Activated naive CD8-positive, alpha-beta T cell (primary cell): Measurements from ENCODE around the gene CYP2D6.
A peak's percentile ranks its signal among the peaks of the same experiment; 100 is the strongest.
"Not testable (repeated sequence)": the region's sequence is repeated elsewhere in the genome, so short reads cannot be mapped to it uniquely, and the experiment has no call there.

Experiments
- H3K27ac Mint-ChIP-seq: one replicate; pipeline ENCODE4 v1.8.0; 2021; ENCODE audit warnings: mixed read lengths
- H3K27me3 Mint-ChIP-seq: one replicate; pipeline ENCODE4 v1.8.0; 2021; ENCODE audit warnings: mixed read lengths
- H3K36me3 Mint-ChIP-seq: one replicate; pipeline ENCODE4 v1.8.0; 2021; ENCODE audit warnings: mixed read lengths
- H3K4me1 Mint-ChIP-seq: one replicate; pipeline ENCODE4 v1.8.0; 2021; ENCODE audit warnings: low read depth, mixed read lengths
- H3K4me3 Mint-ChIP-seq: one replicate; pipeline ENCODE4 v1.8.0; 2021; ENCODE audit warnings: mild to moderate bottlenecking, mixed read lengths
- H3K9me3 Mint-ChIP-seq: one replicate; pipeline ENCODE4 v1.8.0; 2021; ENCODE audit warnings: low read depth, mixed read lengths

The CYP2D6 gene

GRCh38 chr22:42128776-42129694 is 1.6 kb downstream of the CYP2D6 start:
- H3K4me3 Mint-ChIP-seq, H3K9me3 Mint-ChIP-seq, H3K27ac Mint-ChIP-seq, H3K36me3 Mint-ChIP-seq, H3K4me1 Mint-ChIP-seq, H3K27me3 Mint-ChIP-seq: not testable (repeated sequence)

DNA sequence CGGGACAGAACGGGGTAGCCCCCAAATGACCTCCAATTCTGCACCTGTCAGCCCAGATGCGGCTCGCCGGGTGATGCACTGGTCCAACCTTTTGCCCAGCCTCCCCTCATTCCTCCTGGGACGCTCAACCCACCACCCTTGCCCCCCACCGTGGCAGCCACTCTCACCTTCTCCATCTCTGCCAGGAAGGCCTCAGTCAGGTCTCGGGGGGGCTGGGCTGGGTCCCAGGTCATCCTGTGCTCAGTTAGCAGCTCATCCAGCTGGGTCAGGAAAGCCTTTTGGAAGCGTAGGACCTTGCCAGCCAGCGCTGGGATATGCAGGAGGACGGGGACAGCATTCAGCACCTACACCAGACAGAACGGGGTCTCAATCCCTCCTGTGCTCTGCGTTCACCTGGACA is 2.6 kb downstream of the CYP2D6 start:
- not testable (repeated sequence) for H3K27ac Mint-ChIP-seq, H3K27me3 Mint-ChIP-seq, H3K4me3 Mint-ChIP-seq, H3K9me3 Mint-ChIP-seq, H3K36me3 Mint-ChIP-seq, H3K4me1 Mint-ChIP-seq

- Mint-ChIP-seq H3K4me1 (no peaks in the 10 kb centered on the region), H3K9me3 (no peaks in the 10 kb centered on the region), H3K27me3 (no peaks in the 10 kb centered on the region), H3K36me3 (no peaks in the 10 kb centered on the region), H3K4me3 (no peak overlapping the region), H3K27ac (no peak overlapping the region)
Observed at GRCh38 chr22:42127606-42128005, 3.0 kb downstream of the CYP2D6 start.

DNA sequence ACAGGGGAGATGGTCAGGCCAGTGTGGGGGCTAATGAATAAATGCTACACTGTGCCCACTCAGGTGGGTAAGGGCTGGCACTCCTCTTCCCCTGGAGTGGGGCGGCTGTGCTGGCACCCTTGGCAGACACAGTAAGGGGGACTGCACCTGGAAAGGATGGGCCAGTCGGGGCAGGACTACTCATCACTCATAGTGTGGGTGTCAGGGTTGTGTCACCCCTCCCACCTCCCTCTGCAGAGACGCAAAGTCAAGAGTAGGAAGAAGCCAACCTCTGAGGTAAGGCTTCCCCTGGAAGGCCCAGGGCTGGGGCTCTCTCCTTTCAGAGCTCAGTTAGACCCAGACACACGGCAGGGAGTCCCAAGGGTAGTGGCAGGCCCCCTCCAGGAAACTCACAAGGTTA is 7.1 kb downstream of the CYP2D6 start:
- H3K27ac Mint-ChIP-seq, H3K4me3 Mint-ChIP-seq, H3K9me3 Mint-ChIP-seq, H3K27me3 Mint-ChIP-seq, H3K36me3 Mint-ChIP-seq: not testable (repeated sequence)
- peaks cover 35% of the 10 kb centered on the region for H3K4me1 Mint-ChIP-seq

DNA sequence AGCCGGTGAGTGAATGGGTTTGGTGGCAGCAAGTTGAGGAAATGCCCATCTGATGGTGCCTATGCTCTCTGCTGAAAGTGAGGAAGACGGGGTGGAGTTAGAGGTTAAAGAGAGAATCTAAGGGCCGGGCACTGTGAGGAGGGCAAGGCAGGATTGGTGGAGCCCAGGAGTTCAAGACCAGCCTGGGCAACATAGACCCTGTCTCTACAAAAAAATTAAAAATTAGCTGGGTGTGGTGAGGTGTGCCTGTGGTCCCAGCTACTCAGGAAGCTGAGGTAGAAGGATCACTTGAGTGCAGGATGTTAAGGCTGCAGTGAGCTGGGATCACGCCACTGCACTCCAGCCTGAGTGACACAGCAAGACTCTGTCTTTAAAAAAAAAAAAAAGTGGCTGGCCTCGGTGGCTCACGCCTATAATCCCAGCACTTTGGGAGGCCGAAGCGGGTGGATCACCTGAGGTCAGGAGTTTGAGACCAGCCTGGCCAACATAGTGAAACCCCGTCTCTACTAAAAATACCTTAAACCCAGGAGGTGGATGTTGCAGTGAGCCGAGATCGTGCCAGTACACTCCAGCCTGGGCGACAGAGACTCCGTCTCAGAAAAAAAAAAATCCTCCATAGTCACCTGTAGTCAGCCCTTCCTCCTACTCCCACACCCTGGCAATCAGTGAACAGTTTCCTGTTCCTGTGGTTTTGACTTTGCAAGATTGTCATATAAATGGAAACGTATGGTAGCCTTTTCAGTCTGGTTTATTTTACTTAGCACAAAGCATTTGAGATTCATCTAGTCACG is 10.2 kb downstream of the CYP2D6 start:
- not testable (repeated sequence) for H3K27me3 Mint-ChIP-seq, H3K9me3 Mint-ChIP-seq, H3K36me3 Mint-ChIP-seq
- peak overlapping the region; percentile 80 for H3K4me3 Mint-ChIP-seq
- peaks cover 35% of the 10 kb centered on the region for H3K4me1 Mint-ChIP-seq
- H3K27ac Mint-ChIP-seq = peak overlapping the region; percentile 88

GRCh38 chr22:42116848-42117424 is 13.7 kb downstream of the CYP2D6 start:
- Mint-ChIP-seq H3K4me1 (peaks cover 30% of the 10 kb centered on the region), H3K9me3 (peaks cover 3% of the 10 kb centered on the region), H3K27me3 (no peaks in the 10 kb centered on the region), H3K36me3 (peaks cover 14% of the 10 kb centered on the region), H3K27ac (no peak overlapping the region), H3K4me3 (no peak overlapping the region)

DNA sequence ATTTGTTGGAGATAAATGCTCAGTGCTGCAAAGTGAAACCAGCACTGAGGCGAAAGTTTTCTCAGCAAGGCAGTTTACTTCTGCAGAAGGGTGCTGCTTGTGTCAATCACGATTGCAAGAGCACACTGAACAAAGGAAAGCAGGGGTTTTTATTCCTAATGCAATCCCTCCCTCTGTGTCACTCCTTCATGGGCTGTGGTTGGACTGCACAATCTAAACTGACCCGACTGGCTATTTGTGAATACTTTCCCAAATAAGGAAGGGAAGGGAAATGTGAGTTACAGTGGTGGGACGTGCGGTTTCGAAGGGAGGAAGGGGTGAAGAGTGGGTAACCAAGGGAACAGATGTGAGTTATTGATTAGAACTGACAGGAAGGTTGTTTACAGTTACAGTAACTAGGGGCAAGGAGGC is 15.2 kb downstream of the CYP2D6 start:
- peaks cover 16% of the 10 kb centered on the region for H3K4me1 Mint-ChIP-seq
- H3K9me3 Mint-ChIP-seq, H3K27ac Mint-ChIP-seq, H3K4me3 Mint-ChIP-seq, H3K27me3 Mint-ChIP-seq: not testable (repeated sequence)
- H3K36me3 Mint-ChIP-seq = peaks cover 14% of the 10 kb centered on the region

- H3K36me3 Mint-ChIP-seq = peaks cover 14% of the 10 kb centered on the region
- H3K4me3 Mint-ChIP-seq = no peak overlapping the region
- H3K27ac Mint-ChIP-seq = no peak overlapping the region
- H3K27me3 Mint-ChIP-seq = no peaks in the 10 kb centered on the region
- peaks cover 9% of the 10 kb centered on the region for H3K4me1 Mint-ChIP-seq
- H3K9me3 Mint-ChIP-seq = peaks cover 3% of the 10 kb centered on the region
Observed at GRCh38 chr22:42114721-42115120, 15.9 kb downstream of the CYP2D6 start.

DNA sequence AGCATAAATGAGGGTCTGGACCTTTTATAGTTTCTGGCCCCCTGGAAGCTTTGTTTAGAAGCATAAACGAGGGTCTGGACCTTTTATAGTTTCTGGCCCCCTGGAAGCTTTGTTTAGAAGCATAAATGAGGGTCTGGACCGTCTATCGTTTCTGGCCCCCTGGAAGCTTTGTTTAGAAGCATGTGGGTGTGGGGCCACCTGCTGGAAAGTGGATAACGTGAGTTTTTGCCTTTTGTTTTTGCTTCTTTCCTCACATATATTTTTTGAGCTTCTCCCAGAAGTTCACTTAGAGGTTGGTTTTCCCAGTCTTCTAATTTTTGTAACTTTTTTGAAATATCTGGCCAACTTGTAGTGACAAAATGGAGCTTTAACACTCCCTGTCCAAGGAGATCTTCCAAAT is 17.8 kb downstream of the CYP2D6 start:
- H3K4me3 Mint-ChIP-seq = not testable (repeated sequence)
- H3K36me3 Mint-ChIP-seq = peaks cover 17% of the 10 kb centered on the region

GRCh38 chr22:42111798-42112197 is 18.8 kb downstream of the CYP2D6 start:
- Mint-ChIP-seq H3K36me3 (peaks cover 20% of the 10 kb centered on the region), H3K4me1 (no peaks in the 10 kb centered on the region), H3K27me3 (no peaks in the 10 kb centered on the region), H3K27ac (no peak overlapping the region), H3K9me3 (peaks cover 3% of the 10 kb centered on the region), H3K4me3 (no peak overlapping the region)

More for the DNA sequence above, 17.8 kb downstream of the CYP2D6 start:
- H3K27ac Mint-ChIP-seq, H3K27me3 Mint-ChIP-seq, H3K9me3 Mint-ChIP-seq, H3K4me1 Mint-ChIP-seq: not testable (repeated sequence)

- H3K4me3 Mint-ChIP-seq = no peak overlapping the region
- no peak overlapping the region for H3K27ac Mint-ChIP-seq
- no peaks in the 10 kb centered on the region for H3K4me1 Mint-ChIP-seq
- H3K9me3 Mint-ChIP-seq = no peaks in the 10 kb centered on the region
- H3K27me3 Mint-ChIP-seq = no peaks in the 10 kb centered on the region
- H3K36me3 Mint-ChIP-seq = peaks cover 14% of the 10 kb centered on the region
Observed at GRCh38 chr22:42108848-42109247, 21.8 kb downstream of the CYP2D6 start.

GRCh38 chr22:42104332-42104860 is 26.2 kb downstream of the CYP2D6 start:
- H3K36me3 Mint-ChIP-seq = peaks cover 23% of the 10 kb centered on the region
- not testable (repeated sequence) for H3K4me3 Mint-ChIP-seq, H3K27me3 Mint-ChIP-seq, H3K27ac Mint-ChIP-seq, H3K9me3 Mint-ChIP-seq, H3K4me1 Mint-ChIP-seq

GRCh38 chr22:42101199-42101598 is 29.4 kb downstream of the CYP2D6 start:
- H3K27ac Mint-ChIP-seq = no peak overlapping the region
- H3K4me1 Mint-ChIP-seq = no peaks in the 10 kb centered on the region
- H3K36me3 Mint-ChIP-seq = peaks cover 19% of the 10 kb centered on the region
- no peaks in the 10 kb centered on the region for H3K9me3 Mint-ChIP-seq
- no peaks in the 10 kb centered on the region for H3K27me3 Mint-ChIP-seq
- H3K4me3 Mint-ChIP-seq = no peak overlapping the region

- peaks cover 8% of the 10 kb centered on the region for H3K36me3 Mint-ChIP-seq
- no peaks in the 10 kb centered on the region for H3K27me3 Mint-ChIP-seq
- H3K4me1 Mint-ChIP-seq = peaks cover 27% of the 10 kb centered on the region
- H3K9me3 Mint-ChIP-seq = no peaks in the 10 kb centered on the region
- peak overlapping the region; percentile 99 for H3K27ac Mint-ChIP-seq
- H3K4me3 Mint-ChIP-seq = peak overlapping the region; percentile 98
Observed at GRCh38 chr22:42091455-42091782, 39.2 kb downstream of the CYP2D6 start.
